Measurements from ENCODE around the gene CEP44.
A peak's percentile ranks its signal among the peaks of the same experiment; 100 is the strongest.
"Not testable (repeated sequence)": the region's sequence is repeated elsewhere in the genome, so short reads cannot be mapped to it uniquely, and the experiment has no call there.

Gene CEP44

GRCh38 chr4:174283507-174284471, at the start of gene CEP44, which contains the start of gene FBXO8:
TSS of gene CEP44 (plus strand) at chr4:174283911. CDS start at chr4:174299122, 15,211 bp downstream.
TSS of gene FBXO8 (minus strand) at chr4:174283667. CDS start at chr4:174263092, 20,575 bp downstream.
- H3K27ac Mint-ChIP-seq: peak within 1 kb of the TSS; percentile 100
- H3K27me3 Mint-ChIP-seq: no peaks in the 10 kb centered on the region
- DNase-seq: peak; percentile 68
- ATAC-seq (replicated peaks): peak; percentile 80 to 83
- peaks cover 6 to 24% of the 10 kb centered on the region in 2 donors for H3K36me3 Mint-ChIP-seq
- peaks cover 24 to 50% of the 10 kb centered on the region in 2 donors for H3K4me1 Mint-ChIP-seq
- no peaks in the 10 kb centered on the region for H3K9me3 Mint-ChIP-seq
- peak within 1 kb of the TSS; percentile 99 to 100 for H3K4me3 Mint-ChIP-seq

- Mint-ChIP-seq H3K27me3 (no peaks in the 10 kb centered on the region), H3K4me1 (no peaks in the 10 kb centered on the region), H3K27ac (no peak overlapping the region), H3K4me3 (no peak overlapping the region), H3K36me3 (peaks cover 12 to 16% of the 10 kb centered on the region in 2 donors), H3K9me3 (no peaks in the 10 kb centered on the region)
- DNase-seq (no peak), ATAC-seq (replicated peaks) (no peak)
These were observed 47.4 kb upstream of the CEP44 start for GRCh38 chr4:174236359-174236758.

GRCh38 chr4:174241162-174241561, 42.5 kb upstream of the CEP44 start:
- Mint-ChIP-seq H3K27ac (no peak overlapping the region), H3K9me3 (no peaks in the 10 kb centered on the region), H3K36me3 (peaks cover 4 to 5% of the 10 kb centered on the region in 2 donors), H3K4me1 (no peaks in the 10 kb centered on the region), H3K27me3 (no peaks in the 10 kb centered on the region), H3K4me3 (no peak overlapping the region)
- DNase-seq: no peak
- ATAC-seq (replicated peaks): no peak

GRCh38 chr4:174244441-174244840, 39.3 kb upstream of the CEP44 start:
- Mint-ChIP-seq H3K9me3 (no peaks in the 10 kb centered on the region), H3K27ac (no peak overlapping the region), H3K36me3 (peaks cover 4% of the 10 kb centered on the region in 2 donors), H3K4me1 (peaks cover 0 to 3% of the 10 kb centered on the region in 2 donors), H3K4me3 (no peak overlapping the region), H3K27me3 (no peaks in the 10 kb centered on the region)
- ATAC-seq (replicated peaks) (peak in 1 of 2 donors; percentile 21), DNase-seq (no peak)

- Mint-ChIP-seq H3K9me3 (no peaks in the 10 kb centered on the region), H3K4me1 (peaks cover 0 to 3% of the 10 kb centered on the region in 2 donors), H3K27me3 (no peaks in the 10 kb centered on the region), H3K36me3 (peaks cover 4 to 5% of the 10 kb centered on the region in 2 donors), H3K4me3 (no peak overlapping the region), H3K27ac (no peak overlapping the region)
- DNase-seq: no peak
- no peak for ATAC-seq (replicated peaks)
These were observed 38.0 kb upstream of the CEP44 start for GRCh38 chr4:174245714-174246113.

- no peak overlapping the region for H3K4me3 Mint-ChIP-seq
- no peak overlapping the region for H3K27ac Mint-ChIP-seq
- H3K36me3 Mint-ChIP-seq: peaks cover 4 to 5% of the 10 kb centered on the region in 2 donors
- no peak for ATAC-seq (replicated peaks)
- H3K4me1 Mint-ChIP-seq: peaks cover 0 to 3% of the 10 kb centered on the region in 2 donors
- H3K27me3 Mint-ChIP-seq: no peaks in the 10 kb centered on the region
- no peaks in the 10 kb centered on the region for H3K9me3 Mint-ChIP-seq
- no peak for DNase-seq
These were observed 35.3 kb upstream of the CEP44 start for GRCh38 chr4:174248407-174248806.

- Mint-ChIP-seq H3K27ac (no peak overlapping the region), H3K36me3 (peaks cover 2 to 3% of the 10 kb centered on the region in 2 donors), H3K27me3 (no peaks in the 10 kb centered on the region), H3K4me3 (no peak overlapping the region), H3K4me1 (no peaks in the 10 kb centered on the region), H3K9me3 (no peaks in the 10 kb centered on the region)
- DNase-seq (no peak), ATAC-seq (replicated peaks) (no peak)
These were observed 31.3 kb upstream of the CEP44 start for GRCh38 chr4:174252412-174252811.

GRCh38 chr4:174254613-174255012, 29.1 kb upstream of the CEP44 start:
- Mint-ChIP-seq H3K27ac (no peak overlapping the region), H3K27me3 (no peaks in the 10 kb centered on the region), H3K9me3 (no peaks in the 10 kb centered on the region), H3K4me1 (no peaks in the 10 kb centered on the region), H3K36me3 (peaks cover 2 to 3% of the 10 kb centered on the region in 2 donors), H3K4me3 (no peak overlapping the region)
- DNase-seq (no peak), ATAC-seq (replicated peaks) (no peak)

GRCh38 chr4:174255374-174255773, 28.3 kb upstream of the CEP44 start:
- H3K4me3 Mint-ChIP-seq: no peak overlapping the region
- peaks cover 0 to 3% of the 10 kb centered on the region in 2 donors for H3K36me3 Mint-ChIP-seq
- H3K9me3 Mint-ChIP-seq: no peaks in the 10 kb centered on the region
- no peak for ATAC-seq (replicated peaks)
- no peak for DNase-seq
- no peaks in the 10 kb centered on the region for H3K4me1 Mint-ChIP-seq
- no peaks in the 10 kb centered on the region for H3K27me3 Mint-ChIP-seq
- H3K27ac Mint-ChIP-seq: no peak overlapping the region

GRCh38 chr4:174255786-174256185, 27.9 kb upstream of the CEP44 start:
- ATAC-seq (replicated peaks): no peak
- no peak for DNase-seq
- Mint-ChIP-seq H3K27me3 (no peaks in the 10 kb centered on the region), H3K4me3 (no peak overlapping the region), H3K27ac (no peak overlapping the region), H3K9me3 (no peaks in the 10 kb centered on the region), H3K4me1 (no peaks in the 10 kb centered on the region), H3K36me3 (peaks cover 0 to 3% of the 10 kb centered on the region in 2 donors)

GRCh38 chr4:174256277-174256713, 27.4 kb upstream of the CEP44 start:
- H3K4me3 Mint-ChIP-seq: no peak overlapping the region
- H3K9me3 Mint-ChIP-seq: no peaks in the 10 kb centered on the region
- peaks cover 0 to 3% of the 10 kb centered on the region in 2 donors for H3K36me3 Mint-ChIP-seq
- H3K27me3 Mint-ChIP-seq: no peaks in the 10 kb centered on the region
- no peak for DNase-seq
- H3K4me1 Mint-ChIP-seq: no peaks in the 10 kb centered on the region
- H3K27ac Mint-ChIP-seq: no peak overlapping the region
- ATAC-seq (replicated peaks): no peak

- H3K4me3 Mint-ChIP-seq: no peak overlapping the region
- H3K9me3 Mint-ChIP-seq: no peaks in the 10 kb centered on the region
- peaks cover 0 to 6% of the 10 kb centered on the region in 2 donors for H3K36me3 Mint-ChIP-seq
These were observed 24.1 kb upstream of the CEP44 start for GRCh38 chr4:174259580-174259979.

GRCh38 chr4:174260099-174260498, 23.6 kb upstream of the CEP44 start:
- no peaks in the 10 kb centered on the region for H3K27me3 Mint-ChIP-seq
- no peak overlapping the region for H3K27ac Mint-ChIP-seq
- no peak overlapping the region for H3K4me3 Mint-ChIP-seq
- ATAC-seq (replicated peaks): no peak
- no peak for DNase-seq
- H3K9me3 Mint-ChIP-seq: no peaks in the 10 kb centered on the region
- H3K36me3 Mint-ChIP-seq: peaks cover 0 to 6% of the 10 kb centered on the region in 2 donors
- H3K4me1 Mint-ChIP-seq: peaks cover 5% of the 10 kb centered on the region in 2 donors

More at GRCh38 chr4:174259580-174259979, 24.1 kb upstream of the CEP44 start:
- DNase-seq (no peak), ATAC-seq (replicated peaks) (no peak)
- no peaks in the 10 kb centered on the region for H3K27me3 Mint-ChIP-seq
- H3K4me1 Mint-ChIP-seq: peaks cover 0 to 2% of the 10 kb centered on the region in 2 donors
- no peak overlapping the region for H3K27ac Mint-ChIP-seq

- not testable (repeated sequence) for H3K4me1 Mint-ChIP-seq, H3K27ac Mint-ChIP-seq, H3K4me3 Mint-ChIP-seq
These were observed 22.3 kb upstream of the CEP44 start for GRCh38 chr4:174261432-174261831.

More at GRCh38 chr4:174261432-174261831, 22.3 kb upstream of the CEP44 start:
- not testable (repeated sequence) for H3K9me3 Mint-ChIP-seq; DNase-seq; H3K27me3 Mint-ChIP-seq; H3K36me3 Mint-ChIP-seq; ATAC-seq (replicated peaks)
